Neural cell (in vitro differentiated cells): ENCODE measurements around the gene KRTAP2-2. TPM values are rescaled to one million over a fixed set of nuclear protein-coding genes. Genes with fewer than 3 reads are reported as not detected.
"Not testable (repeated sequence)": the region's sequence is repeated elsewhere in the genome, so short reads cannot be mapped to it uniquely, and the experiment has no call there.

ENCODE experiments used
- H2AFZ ChIP-seq: fragments of 200-600, 300-800 bp; sonication (generic), shearing (Covaris generic); 2 replicates; pipeline ENCODE4 v1.6.0; 2014; ENCODE audit warnings: low read depth, mild to moderate bottlenecking, antibody characterized with exemption, low read length, moderate library complexity
- H3F3A ChIP-seq: fragments of 200-600 bp; shearing (Covaris generic); 2 replicates; pipeline ENCODE4 v1.6.1; 2016; ENCODE audit warnings: mild to moderate bottlenecking, moderate library complexity, mixed read lengths, antibody characterized with exemption, low read length; ENCODE audit not compliant: insufficient read depth, poor library complexity, severe bottlenecking
- H3K27ac ChIP-seq: fragments of 200-600, 300-800 bp; sonication (generic), shearing (Covaris generic); 2 replicates; pipeline ENCODE4 v1.5.1; 2014; ENCODE audit warnings: mild to moderate bottlenecking, low read length, moderate library complexity
- H3K27me3 ChIP-seq: fragments of 300-800, 200-600 bp; sonication (generic), shearing (Covaris generic); 2 replicates; pipeline ENCODE4 v1.6.0; 2014; ENCODE audit warnings: mild to moderate bottlenecking, low read depth, low read length, moderate library complexity; ENCODE audit not compliant: insufficient read depth
- H3K36me3 ChIP-seq: fragments of 300-800, 200-600 bp; sonication (generic), shearing (Covaris generic); 2 replicates; pipeline ENCODE4 v1.5.1; 2014; ENCODE audit warnings: mild to moderate bottlenecking, antibody characterized with exemption, low read length, moderate library complexity; ENCODE audit not compliant: insufficient read depth
- H3K4me2 ChIP-seq: fragments of 300-800, 200-600 bp; sonication (generic), shearing (Covaris generic); 2 replicates; pipeline ENCODE4 v1.6.0; 2014; ENCODE audit warnings: mild to moderate bottlenecking, low read length
- H3K4me3 ChIP-seq: fragments of 300-800, 200-600 bp; sonication (generic), shearing (Covaris generic); 2 replicates; pipeline ENCODE4 v1.5.1; 2014; ENCODE audit warnings: mild to moderate bottlenecking, low read length, moderate library complexity
- H3K79me2 ChIP-seq: fragments of 200-600 bp; shearing (Covaris generic); replicated peaks from 2 replicates; pipeline ENCODE4 v1.6.0; 2014; ENCODE audit warnings: mild to moderate bottlenecking, low read length, moderate library complexity; ENCODE audit not compliant: insufficient read depth
- H3K9ac ChIP-seq: fragments of 300-800, 200-600 bp; sonication (generic), shearing (Covaris generic); 2 replicates; pipeline ENCODE4 v1.6.1; 2016; ENCODE audit warnings: mild to moderate bottlenecking, low read length, mixed read lengths
- H3K9me2 ChIP-seq: fragments of 200-600 bp; shearing (Covaris generic); 2 replicates; pipeline ENCODE4 v1.6.1; 2016; ENCODE audit warnings: mild to moderate bottlenecking, low read length, mixed read lengths; ENCODE audit not compliant: insufficient read depth
- H3K9me3 ChIP-seq: fragments of 200-600, 300-800 bp; sonication (generic), shearing (Covaris generic); 2 replicates; pipeline ENCODE4 v1.6.1; 2016; ENCODE audit warnings: mild to moderate bottlenecking, mixed run types, low read length, moderate library complexity, mixed read lengths
- H4K20me1 ChIP-seq: fragments of 200-600 bp; shearing (Covaris generic); 2 replicates; pipeline ENCODE4 v1.6.1; 2016; ENCODE audit warnings: mild to moderate bottlenecking, mixed run types; ENCODE audit not compliant: insufficient read depth
- CTCF ChIP-seq: fragments of 450-650 bp; IDR thresholded peaks from 2 replicates; pipeline ENCODE4 v1.5.1; 2014; ENCODE audit warnings: antibody characterized with exemption, mild to moderate bottlenecking, moderate library complexity; ENCODE audit not compliant: poor library complexity, severe bottlenecking
- EP300 ChIP-seq: fragments of 450-650 bp; conservative IDR thresholded peaks from 2 replicates; pipeline ENCODE4 v1.6.1; 2014; ENCODE audit warnings: antibody characterized with exemption, mild to moderate bottlenecking, moderate library complexity; ENCODE audit not compliant: poor library complexity, severe bottlenecking
- EZH2 ChIP-seq: fragments of 200-600, 300-800 bp; shearing (Covaris generic), sonication (generic); IDR thresholded peaks from 2 replicates; pipeline ENCODE4 v1.6.1; 2014; ENCODE audit warnings: antibody characterized with exemption, low read length, borderline replicate concordance, mild to moderate bottlenecking; ENCODE audit not compliant: insufficient read depth, poor library complexity, severe bottlenecking
- MXI1 ChIP-seq: fragments of 450-650 bp; conservative IDR thresholded peaks from 2 replicates; pipeline ENCODE4 v1.6.1; 2014; ENCODE audit warnings: antibody characterized with exemption, mild to moderate bottlenecking; ENCODE audit not compliant: poor library complexity, severe bottlenecking
- POLR2AphosphoS5 ChIP-seq: IDR thresholded peaks from 2 replicates; pipeline ENCODE4 v1.6.1; 2012
- RAD21 ChIP-seq: fragments of 450-650 bp; conservative IDR thresholded peaks from 2 replicates; pipeline ENCODE4 v1.6.1; 2014; ENCODE audit warnings: antibody characterized with exemption, mild to moderate bottlenecking, moderate library complexity
- REST ChIP-seq: IDR thresholded peaks from 2 replicates; pipeline ENCODE4 v1.6.1; 2012; ENCODE audit warnings: borderline replicate concordance
- SMC3 ChIP-seq: fragments of 450-650 bp; conservative IDR thresholded peaks from 2 replicates; pipeline ENCODE4 v1.6.1; 2014; ENCODE audit warnings: antibody characterized with exemption, mild to moderate bottlenecking, moderate library complexity; ENCODE audit not compliant: poor library complexity
- TAF1 ChIP-seq: IDR thresholded peaks from 2 replicates; pipeline ENCODE4 v1.6.1; 2012; ENCODE audit warnings: low read depth
- polyA plus RNA-seq: library from polyadenylated mRNA; depleted of rRNA; stranded (reverse); fragments of >200 nt; gene quantifications from 2 replicates; pipeline ENCODE4 v1.2.3, GENCODE V29; 2014

The KRTAP2-2 gene
- polyA plus RNA-seq, 1 donor from 2014 or later = not detected

- Histone ChIP-seq H4K20me1 (no peaks in the 10 kb centered on the region), H3K79me2 (no peaks in the 10 kb centered on the region), H3K36me3 (no peaks in the 10 kb centered on the region), H3K4me3 (no peak within 1 kb of the TSS), H3K9me2 (no peaks in the 10 kb centered on the region), H3K27ac (no peak within 1 kb of the TSS), H2AFZ (no peak within 1 kb of the TSS), H3F3A (no peaks in the 10 kb centered on the region), H3K27me3 (no peaks in the 10 kb centered on the region), H3K9me3 (no peaks in the 10 kb centered on the region), H3K4me2 (no peak within 1 kb of the TSS), H3K9ac (no peak within 1 kb of the TSS)
- TF ChIP-seq REST (no peak), EP300 (no peak), SMC3 (no peak), CTCF (no peak), POLR2AphosphoS5 (no peak), RAD21 (no peak), EZH2 (no peak), MXI1 (no peak), TAF1 (no peak)
Observed at GRCh38 chr17:41101586-41102259, 46.7 kb upstream of the KRTAP2-2 start, which contains the start of gene KRTAP4-16. Gene KRTAP4-16 (minus strand): TSS chr17:41102209. CDS start chr17:41102209, 0 bp downstream.

GRCh38 chr17:41099682-41100480 is 44.9 kb upstream of the KRTAP2-2 start:
- H3K9me2 ChIP-seq, H2AFZ ChIP-seq, H3K27ac ChIP-seq, H4K20me1 ChIP-seq, H3K4me2 ChIP-seq, H3K9ac ChIP-seq, H3K79me2 ChIP-seq, H3K36me3 ChIP-seq, H3K27me3 ChIP-seq, H3K9me3 ChIP-seq, H3F3A ChIP-seq, H3K4me3 ChIP-seq: not testable (repeated sequence)
